Thyroid gland (tissue), 4 donors: ENCODE measurements around the gene DNM3.

Experiments used
- CTCF ChIP-seq, 6 experiments: fragments of 200-600 bp in 3 of 6; fragments of 450-650 bp in 3 of 6; sonication (generic) in 3 of 6; IDR thresholded peaks; one replicate each; pipeline ENCODE4 v1.5.1; 2016 to 2019; ENCODE audit warnings: antibody characterized with exemption in 6 of 6, mild to moderate bottlenecking in 2 of 6, inconsistent platforms in 1 of 6, moderate library complexity in 1 of 6
- POLR2A ChIP-seq, 2 donors: fragments of 450-650 bp; IDR thresholded peaks; one replicate each; pipeline ENCODE4 v1.6.1; 2017; ENCODE audit warnings: antibody characterized with exemption in 2 of 2, mild to moderate bottlenecking in 2 of 2, moderate library complexity in 1 of 2

DNA sequence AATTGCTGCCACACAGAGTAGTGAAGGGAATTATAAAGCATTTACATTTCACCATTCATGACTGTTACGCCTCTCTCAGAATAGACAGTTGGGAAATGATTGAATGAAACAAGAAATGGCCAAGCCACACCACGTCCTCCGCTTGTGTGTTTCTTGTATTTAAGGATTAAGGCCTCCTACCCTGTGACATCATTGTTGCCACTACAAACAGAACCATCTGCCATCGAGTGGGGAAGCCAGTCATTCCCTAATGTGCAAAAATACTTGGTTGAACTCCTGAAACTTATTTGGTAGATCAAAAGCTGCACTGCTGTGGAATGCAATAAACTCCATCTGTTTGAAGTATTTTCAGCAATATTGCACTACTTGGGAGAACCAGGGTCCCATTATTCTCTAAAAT lies 480.2 kb downstream of the DNM3 start:
- TF ChIP-seq CTCF (IDR thresholded peaks at IDR 0.05) (no peak), POLR2A (IDR thresholded peaks at IDR 0.05) (no peak)
